22Rv1 (cell line): Measurements from ENCODE around the gene THSD4.
"Not testable (repeated sequence)": the region's sequence is repeated elsewhere in the genome, so short reads cannot be mapped to it uniquely, and the experiment has no call there.

Source experiments
- ZFX ChIP-seq: fragments of 450-650 bp; IDR thresholded peaks from 2 replicates; pipeline ENCODE4 v1.6.1; 2017; ENCODE audit warnings: antibody characterized with exemption, borderline replicate concordance
- TF ChIP-seq, protein P1 (sequence below): fragments of 450-650 bp; IDR thresholded peaks from 2 replicates; pipeline ENCODE4 v1.5.1; 2017; ENCODE audit warnings: mild to moderate bottlenecking

DNA sequence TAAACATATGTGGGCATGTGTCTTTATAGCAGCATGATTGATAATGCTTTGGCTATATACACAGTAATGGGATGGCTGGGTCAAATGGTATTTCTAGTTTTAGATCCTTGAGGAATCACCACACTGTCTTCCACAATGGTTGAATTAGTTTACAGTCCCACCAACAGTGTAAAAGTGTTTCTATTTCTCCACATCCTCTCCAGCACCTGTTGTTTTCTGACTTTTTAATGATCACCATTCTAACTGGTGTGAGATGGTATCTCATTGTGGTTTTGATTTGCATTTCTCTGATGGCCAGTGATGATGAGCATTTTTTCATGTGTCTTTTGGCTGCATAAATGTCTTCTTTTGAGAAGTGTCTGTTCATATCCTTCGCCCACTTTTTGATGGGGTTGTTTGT, 252.5 kb downstream of the THSD4 start:
- TF ChIP-seq, protein P1, sequence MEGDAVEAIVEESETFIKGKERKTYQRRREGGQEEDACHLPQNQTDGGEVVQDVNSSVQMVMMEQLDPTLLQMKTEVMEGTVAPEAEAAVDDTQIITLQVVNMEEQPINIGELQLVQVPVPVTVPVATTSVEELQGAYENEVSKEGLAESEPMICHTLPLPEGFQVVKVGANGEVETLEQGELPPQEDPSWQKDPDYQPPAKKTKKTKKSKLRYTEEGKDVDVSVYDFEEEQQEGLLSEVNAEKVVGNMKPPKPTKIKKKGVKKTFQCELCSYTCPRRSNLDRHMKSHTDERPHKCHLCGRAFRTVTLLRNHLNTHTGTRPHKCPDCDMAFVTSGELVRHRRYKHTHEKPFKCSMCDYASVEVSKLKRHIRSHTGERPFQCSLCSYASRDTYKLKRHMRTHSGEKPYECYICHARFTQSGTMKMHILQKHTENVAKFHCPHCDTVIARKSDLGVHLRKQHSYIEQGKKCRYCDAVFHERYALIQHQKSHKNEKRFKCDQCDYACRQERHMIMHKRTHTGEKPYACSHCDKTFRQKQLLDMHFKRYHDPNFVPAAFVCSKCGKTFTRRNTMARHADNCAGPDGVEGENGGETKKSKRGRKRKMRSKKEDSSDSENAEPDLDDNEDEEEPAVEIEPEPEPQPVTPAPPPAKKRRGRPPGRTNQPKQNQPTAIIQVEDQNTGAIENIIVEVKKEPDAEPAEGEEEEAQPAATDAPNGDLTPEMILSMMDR = not testable (repeated sequence)
- TF ChIP-seq ZFX = not testable (repeated sequence)
